NCI-H1436 (cell line): ENCODE results near the gene MAG.

ENCODE experiments used
- DNase-seq: peaks from one replicate; lab custom pipeline; 2025; lab: John Stamatoyannopoulos, UW

The MAG gene

GRCh38 chr19:35299523-35300338 is 7.8 kb downstream of the MAG start:
- DNase-seq, result no peak

GRCh38 chr19:35300339-35300649 is 8.3 kb downstream of the MAG start:
- DNase-seq, result no peak

- DNase-seq, result no peak
Measured at GRCh38 chr19:35301961-35302360, 10.0 kb downstream of the MAG start.

GRCh38 chr19:35302446-35302845 is 10.5 kb downstream of the MAG start:
- DNase-seq, result no peak

- no peak for DNase-seq
Measured at GRCh38 chr19:35303357-35303915, 11.5 kb downstream of the MAG start.

GRCh38 chr19:35304036-35304435 is 12.1 kb downstream of the MAG start:
- no peak for DNase-seq

- DNase-seq, result no peak
Measured at GRCh38 chr19:35305181-35305580, 13.2 kb downstream of the MAG start.

- no peak for DNase-seq
Measured at GRCh38 chr19:35306473-35307246, 14.7 kb downstream of the MAG start.

GRCh38 chr19:35307931-35308330 is 16.0 kb downstream of the MAG start:
- DNase-seq, result no peak

GRCh38 chr19:35308910-35309309 is 16.9 kb downstream of the MAG start:
- no peak for DNase-seq

GRCh38 chr19:35309481-35310279 is 17.7 kb downstream of the MAG start:
- DNase-seq, result no peak

- no peak for DNase-seq
Measured at GRCh38 chr19:35310331-35310730, 18.4 kb downstream of the MAG start.

- DNase-seq, result no peak
Measured at GRCh38 chr19:35310811-35311465, 19.0 kb downstream of the MAG start.

- no peak for DNase-seq
Measured at GRCh38 chr19:35311901-35312665, 20.1 kb downstream of the MAG start.

- no peak for DNase-seq
Measured at GRCh38 chr19:35313587-35313986, 21.6 kb downstream of the MAG start.

GRCh38 chr19:35314031-35314430 is 22.1 kb downstream of the MAG start:
- no peak for DNase-seq

- DNase-seq, result no peak
Measured at GRCh38 chr19:35314858-35315470, 23.0 kb downstream of the MAG start.

- no peak for DNase-seq
Measured at GRCh38 chr19:35315883-35316282, 23.9 kb downstream of the MAG start.

GRCh38 chr19:35316560-35316959 is 24.6 kb downstream of the MAG start:
- no peak for DNase-seq

- no peak for DNase-seq
Measured at GRCh38 chr19:35317464-35318043, 25.6 kb downstream of the MAG start.
